ENCODE results near the gene COG8.
A peak's percentile ranks its signal among the peaks of the same experiment; 100 is the strongest.

The COG8 gene

GRCh38 chr16:69329369-69330285, 9.7 kb downstream of the COG8 start:
- no peaks in the 10 kb centered on the region for H3K27me3 Mint-ChIP-seq
- peak; percentile 31 for ATAC-seq
- H3K27ac Mint-ChIP-seq, result peak overlapping the region; percentile 69
- peaks cover 45% of the 10 kb centered on the region for H3K36me3 Mint-ChIP-seq (ENCODE audit: low read depth)
- peaks cover 53% of the 10 kb centered on the region for H3K4me1 Mint-ChIP-seq
- peak; percentile 47 for DNase-seq
- peak overlapping the region; percentile 87 for H3K4me3 Mint-ChIP-seq
- H3K9me3 Mint-ChIP-seq, result no peaks in the 10 kb centered on the region

- Mint-ChIP-seq H3K36me3 (ENCODE audit: low read depth) (peaks cover 41% of the 10 kb centered on the region), H3K4me3 (peak overlapping the region; percentile 87), H3K27me3 (no peaks in the 10 kb centered on the region), H3K27ac (peak overlapping the region; percentile 69), H3K4me1 (peaks cover 51% of the 10 kb centered on the region), H3K9me3 (no peaks in the 10 kb centered on the region)
- DNase-seq (no peak), ATAC-seq (no peak)
Observed at GRCh38 chr16:69328854-69329316, 10.5 kb downstream of the COG8 start.

GRCh38 chr16:69327585-69328310, 11.6 kb downstream of the COG8 start:
- Mint-ChIP-seq H3K36me3 (ENCODE audit: low read depth) (peaks cover 40% of the 10 kb centered on the region), H3K27me3 (no peaks in the 10 kb centered on the region), H3K4me1 (peaks cover 49% of the 10 kb centered on the region), H3K4me3 (peak overlapping the region; percentile 87), H3K27ac (peak overlapping the region; percentile 71), H3K9me3 (no peaks in the 10 kb centered on the region)
- DNase-seq (no peak), ATAC-seq (no peak)

- H3K36me3 Mint-ChIP-seq (ENCODE audit: low read depth), result peaks cover 45% of the 10 kb centered on the region
Observed at GRCh38 chr16:69326172-69326873, 13.0 kb downstream of the COG8 start.

GRCh38 chr16:69325784-69326171, 13.6 kb downstream of the COG8 start:
- no peak for DNase-seq
- no peaks in the 10 kb centered on the region for H3K27me3 Mint-ChIP-seq
- H3K9me3 Mint-ChIP-seq, result no peaks in the 10 kb centered on the region
- no peak for ATAC-seq
- peak overlapping the region; percentile 82 for H3K27ac Mint-ChIP-seq
- H3K4me1 Mint-ChIP-seq, result peaks cover 42% of the 10 kb centered on the region
- peak overlapping the region; percentile 87 for H3K4me3 Mint-ChIP-seq
- H3K36me3 Mint-ChIP-seq (ENCODE audit: low read depth), result peaks cover 49% of the 10 kb centered on the region

More at GRCh38 chr16:69326172-69326873, 13.0 kb downstream of the COG8 start:
- Mint-ChIP-seq H3K9me3 (no peaks in the 10 kb centered on the region), H3K27ac (peak overlapping the region; percentile 82), H3K4me3 (peak overlapping the region; percentile 87), H3K27me3 (no peaks in the 10 kb centered on the region), H3K4me1 (peaks cover 43% of the 10 kb centered on the region)
- ATAC-seq, result no peak
- no peak for DNase-seq

- Mint-ChIP-seq H3K27me3 (no peaks in the 10 kb centered on the region), H3K4me3 (no peak overlapping the region), H3K4me1 (peaks cover 40% of the 10 kb centered on the region), H3K9me3 (no peaks in the 10 kb centered on the region), H3K36me3 (ENCODE audit: low read depth) (peaks cover 51% of the 10 kb centered on the region), H3K27ac (peak overlapping the region; percentile 39)
- no peak for ATAC-seq
- DNase-seq, result no peak
Observed at GRCh38 chr16:69324585-69325253, 14.6 kb downstream of the COG8 start.

- Mint-ChIP-seq H3K27ac (no peak overlapping the region), H3K4me3 (no peak overlapping the region), H3K27me3 (no peaks in the 10 kb centered on the region), H3K4me1 (peaks cover 34% of the 10 kb centered on the region), H3K36me3 (ENCODE audit: low read depth) (peaks cover 53% of the 10 kb centered on the region), H3K9me3 (no peaks in the 10 kb centered on the region)
- DNase-seq (no peak), ATAC-seq (no peak)
Observed at GRCh38 chr16:69324013-69324531, 15.3 kb downstream of the COG8 start.

GRCh38 chr16:69323415-69323814, 15.9 kb downstream of the COG8 start:
- no peaks in the 10 kb centered on the region for H3K9me3 Mint-ChIP-seq

GRCh38 chr16:69322343-69322742, 17.0 kb downstream of the COG8 start:
- H3K27ac Mint-ChIP-seq, result no peak overlapping the region
- DNase-seq (no peak), ATAC-seq (no peak)
- peaks cover 22% of the 10 kb centered on the region for H3K4me1 Mint-ChIP-seq
- H3K27me3 Mint-ChIP-seq, result no peaks in the 10 kb centered on the region
- H3K4me3 Mint-ChIP-seq, result no peak overlapping the region
- H3K36me3 Mint-ChIP-seq (ENCODE audit: low read depth), result peaks cover 50% of the 10 kb centered on the region
- H3K9me3 Mint-ChIP-seq, result no peaks in the 10 kb centered on the region

More at GRCh38 chr16:69323415-69323814, 15.9 kb downstream of the COG8 start:
- H3K4me1 Mint-ChIP-seq, result peaks cover 27% of the 10 kb centered on the region
- no peak overlapping the region for H3K27ac Mint-ChIP-seq
- H3K27me3 Mint-ChIP-seq, result no peaks in the 10 kb centered on the region
- no peak for DNase-seq
- peaks cover 49% of the 10 kb centered on the region for H3K36me3 Mint-ChIP-seq (ENCODE audit: low read depth)
- ATAC-seq, result no peak
- no peak overlapping the region for H3K4me3 Mint-ChIP-seq

- H3K36me3 Mint-ChIP-seq (ENCODE audit: low read depth), result peaks cover 43% of the 10 kb centered on the region
Observed at GRCh38 chr16:69321080-69321479, 18.3 kb downstream of the COG8 start.

GRCh38 chr16:69320740-69321073, 18.7 kb downstream of the COG8 start:
- H3K9me3 Mint-ChIP-seq, result no peaks in the 10 kb centered on the region
- H3K27ac Mint-ChIP-seq, result peak overlapping the region; percentile 22
- ATAC-seq, result no peak
- peaks cover 5% of the 10 kb centered on the region for H3K4me1 Mint-ChIP-seq
- DNase-seq, result no peak
- no peak overlapping the region for H3K4me3 Mint-ChIP-seq
- peaks cover 42% of the 10 kb centered on the region for H3K36me3 Mint-ChIP-seq (ENCODE audit: low read depth)
- H3K27me3 Mint-ChIP-seq, result no peaks in the 10 kb centered on the region

More at GRCh38 chr16:69321080-69321479, 18.3 kb downstream of the COG8 start:
- DNase-seq (no peak), ATAC-seq (no peak)
- no peaks in the 10 kb centered on the region for H3K27me3 Mint-ChIP-seq
- no peak overlapping the region for H3K4me3 Mint-ChIP-seq
- no peaks in the 10 kb centered on the region for H3K9me3 Mint-ChIP-seq
- peak overlapping the region; percentile 22 for H3K27ac Mint-ChIP-seq
- H3K4me1 Mint-ChIP-seq, result peaks cover 9% of the 10 kb centered on the region

- ATAC-seq (no peak), DNase-seq (no peak)
- peaks cover 39% of the 10 kb centered on the region for H3K36me3 Mint-ChIP-seq (ENCODE audit: low read depth)
- H3K4me3 Mint-ChIP-seq, result no peak overlapping the region
- H3K4me1 Mint-ChIP-seq, result peaks cover 2% of the 10 kb centered on the region
- H3K9me3 Mint-ChIP-seq, result no peaks in the 10 kb centered on the region
- H3K27me3 Mint-ChIP-seq, result no peaks in the 10 kb centered on the region
- no peak overlapping the region for H3K27ac Mint-ChIP-seq
Observed at GRCh38 chr16:69319826-69320739, 19.3 kb downstream of the COG8 start.

GRCh38 chr16:69319381-69319780, 20.0 kb downstream of the COG8 start:
- Mint-ChIP-seq H3K4me1 (no peaks in the 10 kb centered on the region), H3K4me3 (no peak overlapping the region), H3K36me3 (ENCODE audit: low read depth) (peaks cover 39% of the 10 kb centered on the region), H3K27ac (no peak overlapping the region), H3K9me3 (no peaks in the 10 kb centered on the region), H3K27me3 (no peaks in the 10 kb centered on the region)
- DNase-seq (no peak), ATAC-seq (no peak)

Measured in activated naive CD8-positive, alpha-beta T cell treated with anti-CD3 and anti-CD28 coated beads, Interleukin-2, amount 50 U/mL, for 24 hours (primary cell).